Keratinocyte (primary cell): ENCODE data around the gene GSS. TPM values are rescaled to one million over a fixed set of nuclear protein-coding genes. Genes with fewer than 3 reads are reported as not detected.

Experiments used
- DNase-seq: peaks from one replicate; pipeline ENCODE4 v3.0.0-alpha.2; 2011; ENCODE audit warnings: low read depth, missing footprints, low spot score
- FAIRE-seq: peaks from 2 replicates; lab custom pipeline; 2011; peaks lifted over from hg19 to GRCh38; lab: Jason Lieb, UNC
- H2AFZ ChIP-seq: 2 replicates; pipeline ENCODE4 v1.6.0; 2012; ENCODE audit warnings: low read length, control low read depth, inconsistent platforms; ENCODE audit not compliant: control insufficient read depth
- H3K27ac ChIP-seq: 2 replicates; pipeline ENCODE4 v1.5.1; 2011; ENCODE audit warnings: low read length; ENCODE audit not compliant: control insufficient read depth, insufficient read depth
- H3K27me3 ChIP-seq: 3 replicates; pipeline ENCODE4 v1.6.0; 2011; ENCODE audit warnings: low read length; ENCODE audit not compliant: control insufficient read depth, insufficient read depth; ENCODE audit errors: extremely low read depth
- H3K36me3 ChIP-seq, 2 experiments: 2 replicates in 1 of 2; 3 replicates in 1 of 2; pipeline ENCODE4 v1.5.1; 2011; ENCODE audit warnings: low read length in 2 of 2, mild to moderate bottlenecking in 1 of 2; ENCODE audit not compliant: control insufficient read depth in 2 of 2, insufficient read depth in 2 of 2; ENCODE audit errors: extremely low read depth in 1 of 2
- H3K4me1 ChIP-seq: 3 replicates; pipeline ENCODE4 v1.5.1; 2011; ENCODE audit warnings: low read length; ENCODE audit not compliant: control insufficient read depth, insufficient read depth; ENCODE audit errors: extremely low read depth
- H3K4me2 ChIP-seq: 3 replicates; pipeline ENCODE4 v1.6.0; 2011; ENCODE audit warnings: low read depth, low read length; ENCODE audit not compliant: control insufficient read depth, insufficient read depth; ENCODE audit errors: extremely low read depth
- H3K4me3 ChIP-seq, 3 experiments: fragments of 200-600 bp in 1 of 3; sonication (generic) in 1 of 3; 2 replicates in 2 of 3; 3 replicates in 1 of 3; pipeline ENCODE4 v1.5.1; 2011 to 2016; ENCODE audit warnings: low read length in 3 of 3, mild to moderate bottlenecking in 3 of 3, control low read depth in 2 of 3, inconsistent platforms in 1 of 3, low read depth in 1 of 3, mixed read lengths in 1 of 3, mixed run types in 1 of 3, moderate library complexity in 1 of 3; ENCODE audit not compliant: control insufficient read depth in 2 of 3, insufficient read depth in 2 of 3; ENCODE audit errors: extremely low read depth in 1 of 3
- H3K79me2 ChIP-seq: 2 replicates; pipeline ENCODE4 v1.6.0; 2012; ENCODE audit warnings: low read length; ENCODE audit not compliant: control insufficient read depth, insufficient read depth
- H3K9ac ChIP-seq: 3 replicates; pipeline ENCODE4 v1.6.0; 2011; ENCODE audit warnings: low read length; ENCODE audit not compliant: control insufficient read depth, insufficient read depth; ENCODE audit errors: extremely low read depth
- H3K9me1 ChIP-seq: 3 replicates; pipeline ENCODE4 v1.6.0; 2011; ENCODE audit warnings: low read length; ENCODE audit not compliant: control insufficient read depth, insufficient read depth; ENCODE audit errors: extremely low read depth
- H3K9me3 ChIP-seq: 2 replicates; pipeline ENCODE4 v1.5.1; 2012; ENCODE audit warnings: low read depth, low read length; ENCODE audit not compliant: control insufficient read depth
- H4K20me1 ChIP-seq: 3 replicates; pipeline ENCODE4 v1.6.0; 2011; ENCODE audit warnings: low read length; ENCODE audit not compliant: control insufficient read depth, insufficient read depth; ENCODE audit errors: extremely low read depth
- EZH2 ChIP-seq: IDR thresholded peaks from one replicate; pipeline ENCODE4 v1.6.1; 2012; ENCODE audit warnings: inconsistent platforms, mild to moderate bottlenecking, low read length, moderate library complexity
- dilution Hi-C: fragments of 300-500 bp; cut with MboI; formaldehyde crosslinking; loops from one replicate; pipeline ENCODE4 v1.7.0; 2020; ENCODE audit warnings: low sequenced_read_pairs; ENCODE audit not compliant: extremely low pct_ligation_motif_present
- polyA plus RNA-seq, 5 experiments: library from polyadenylated mRNA; depleted of rRNA in 3 of 5; stranded (reverse) in 3 of 5; stranded (forward) in 1 of 5; unstranded in 1 of 5; fragments of >200 nt; gene quantifications; 1 replicate in 1 of 5; 2 replicates in 3 of 5; 3 replicates in 1 of 5; pipeline versions ENCODE4 v1.2.1 to v1.2.3, GENCODE V29; 2011 to 2012; ENCODE audit warnings: missing spikeins in 2 of 5, low read depth in 1 of 5, low replicate concordance in 1 of 5
- TF ChIP-seq, protein P1 (sequence below), 3 experiments: IDR thresholded peaks in 1 of 3; conservative IDR thresholded peaks in 1 of 3; optimal IDR thresholded peaks in 1 of 3; 2 replicates in 2 of 3; 3 replicates in 1 of 3; pipeline versions ENCODE3 to v1.5.1; 2011; ENCODE audit warnings: low read length in 3 of 3, mild to moderate bottlenecking in 3 of 3, moderate library complexity in 2 of 3, control low read depth in 1 of 3, inconsistent platforms in 1 of 3; ENCODE audit not compliant: insufficient read depth in 2 of 3; ENCODE audit errors: extremely low read depth in 1 of 3

Gene GSS
- polyA plus RNA-seq, 1 donor (not counting 4 experiments of a cell fraction or from before 2014, with no cell fraction given), result 101 TPM

DNA sequence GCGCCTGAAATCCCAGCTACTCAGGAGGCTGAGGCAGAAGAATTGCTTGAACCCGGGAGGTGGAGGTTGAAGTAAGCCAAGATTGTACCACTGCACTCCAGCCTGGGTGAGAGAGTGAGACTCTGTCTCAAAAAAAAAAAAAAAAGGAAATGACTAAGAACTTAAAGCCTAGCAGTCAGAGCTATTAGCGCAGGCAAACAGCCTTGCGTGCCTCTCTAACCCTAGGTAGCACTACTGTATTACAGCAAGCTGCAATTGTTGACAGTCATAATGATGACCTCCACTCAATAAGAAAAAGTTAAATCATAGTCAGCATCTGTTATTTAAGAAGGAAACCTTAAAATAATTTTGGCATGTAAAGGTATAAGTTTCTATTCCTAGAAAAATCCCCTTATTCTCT, 14.4 kb downstream of the GSS start:
- dilution Hi-C loops, result no loop called here
- H2AFZ ChIP-seq, result no peak overlapping the region
- no peak overlapping the region for H3K4me3 ChIP-seq
- peaks cover 16% of the 10 kb centered on the region for H3K4me1 ChIP-seq
- H4K20me1 ChIP-seq, result no peaks in the 10 kb centered on the region
- FAIRE-seq (no peak), DNase-seq (no peak)
- H3K36me3 ChIP-seq, result peaks cover 29 to 37% of the 10 kb centered on the region in 2 experiments
- no peak overlapping the region for H3K9ac ChIP-seq
- no peaks in the 10 kb centered on the region for H3K79me2 ChIP-seq
- H3K27ac ChIP-seq, result no peak overlapping the region
- H3K9me1 ChIP-seq, result no peaks in the 10 kb centered on the region
- no peak overlapping the region for H3K4me2 ChIP-seq
- no peaks in the 10 kb centered on the region for H3K27me3 ChIP-seq
- H3K9me3 ChIP-seq, result no peaks in the 10 kb centered on the region
- TF ChIP-seq, protein P1, sequence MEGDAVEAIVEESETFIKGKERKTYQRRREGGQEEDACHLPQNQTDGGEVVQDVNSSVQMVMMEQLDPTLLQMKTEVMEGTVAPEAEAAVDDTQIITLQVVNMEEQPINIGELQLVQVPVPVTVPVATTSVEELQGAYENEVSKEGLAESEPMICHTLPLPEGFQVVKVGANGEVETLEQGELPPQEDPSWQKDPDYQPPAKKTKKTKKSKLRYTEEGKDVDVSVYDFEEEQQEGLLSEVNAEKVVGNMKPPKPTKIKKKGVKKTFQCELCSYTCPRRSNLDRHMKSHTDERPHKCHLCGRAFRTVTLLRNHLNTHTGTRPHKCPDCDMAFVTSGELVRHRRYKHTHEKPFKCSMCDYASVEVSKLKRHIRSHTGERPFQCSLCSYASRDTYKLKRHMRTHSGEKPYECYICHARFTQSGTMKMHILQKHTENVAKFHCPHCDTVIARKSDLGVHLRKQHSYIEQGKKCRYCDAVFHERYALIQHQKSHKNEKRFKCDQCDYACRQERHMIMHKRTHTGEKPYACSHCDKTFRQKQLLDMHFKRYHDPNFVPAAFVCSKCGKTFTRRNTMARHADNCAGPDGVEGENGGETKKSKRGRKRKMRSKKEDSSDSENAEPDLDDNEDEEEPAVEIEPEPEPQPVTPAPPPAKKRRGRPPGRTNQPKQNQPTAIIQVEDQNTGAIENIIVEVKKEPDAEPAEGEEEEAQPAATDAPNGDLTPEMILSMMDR (optimal IDR thresholded peaks at IDR 0.05 in 1 of 3, IDR thresholded peaks at IDR 0.05 in 1 of 3, conservative IDR thresholded peaks at IDR 0.05 in 1 of 3; ENCODE audit: extremely low read depth in 1 of 3, insufficient read depth in 2 of 3, low read length in 3 of 3), result no peak
- no peak for TF ChIP-seq EZH2

DNA sequence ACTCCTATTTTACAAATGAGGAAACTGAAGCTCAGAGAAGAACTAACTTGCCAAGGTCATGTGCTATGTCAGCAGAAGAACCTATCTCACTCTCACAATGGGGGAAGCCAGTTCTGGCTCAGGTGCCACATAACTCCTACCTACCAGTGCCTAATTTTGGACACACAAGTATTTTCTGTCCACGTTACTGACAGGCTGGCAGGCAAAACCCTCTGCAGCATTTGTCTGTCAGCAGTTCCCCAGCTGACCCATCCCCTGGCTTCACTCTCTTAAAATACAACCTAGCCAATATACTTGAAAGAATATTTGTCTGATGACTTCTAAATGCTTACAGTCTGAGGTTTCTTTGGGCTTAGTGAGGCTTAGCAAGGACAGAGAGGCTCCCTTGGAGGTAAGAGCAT, 15.5 kb downstream of the GSS start:
- Histone ChIP-seq H2AFZ (no peak overlapping the region), H3K79me2 (no peaks in the 10 kb centered on the region), H3K36me3 (peaks cover 30 to 31% of the 10 kb centered on the region in 2 experiments), H3K9ac (no peak overlapping the region), H3K27ac (no peak overlapping the region), H3K27me3 (no peaks in the 10 kb centered on the region), H3K4me2 (no peak overlapping the region), H3K9me1 (no peaks in the 10 kb centered on the region), H3K4me1 (peaks cover 16% of the 10 kb centered on the region), H4K20me1 (no peaks in the 10 kb centered on the region), H3K9me3 (no peaks in the 10 kb centered on the region), H3K4me3 (no peak overlapping the region)
- DNase-seq (no peak), FAIRE-seq (no peak)
- dilution Hi-C loops, result no loop called here
- no peak for TF ChIP-seq EZH2
- TF ChIP-seq, protein P1 (optimal IDR thresholded peaks at IDR 0.05 in 1 of 3, IDR thresholded peaks at IDR 0.05 in 1 of 3, conservative IDR thresholded peaks at IDR 0.05 in 1 of 3; ENCODE audit: extremely low read depth in 1 of 3, insufficient read depth in 2 of 3, low read length in 3 of 3), result no peak
